ENCODE data around the gene SLC4A2.

Gene SLC4A2

DNA sequence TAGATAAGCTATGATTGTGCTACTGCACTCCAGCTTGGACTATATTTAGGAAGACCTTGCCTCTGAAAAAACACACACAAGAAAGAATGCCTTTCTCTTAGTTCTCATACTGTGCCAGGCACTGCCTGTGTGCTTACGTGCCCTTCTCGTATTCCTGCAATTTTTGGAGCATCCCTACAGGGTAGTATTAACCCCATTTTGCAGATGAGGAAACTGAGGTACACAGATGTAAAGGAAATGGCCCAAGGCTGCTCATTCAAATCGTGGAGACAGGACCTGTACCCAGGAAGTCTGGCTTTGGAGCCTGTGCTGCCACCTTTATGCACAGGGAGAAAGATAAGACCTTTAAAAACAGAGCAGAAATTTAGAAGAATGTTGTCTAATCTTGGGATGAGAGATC, 43.6 kb downstream of the SLC4A2 start:
- no peak overlapping the region for H3K4me3 ChIP-seq (ENCODE audit: low read depth, low read length)
- DNase-seq (ENCODE audit: low read depth) = no peak
- TF ChIP-seq, protein P1, sequence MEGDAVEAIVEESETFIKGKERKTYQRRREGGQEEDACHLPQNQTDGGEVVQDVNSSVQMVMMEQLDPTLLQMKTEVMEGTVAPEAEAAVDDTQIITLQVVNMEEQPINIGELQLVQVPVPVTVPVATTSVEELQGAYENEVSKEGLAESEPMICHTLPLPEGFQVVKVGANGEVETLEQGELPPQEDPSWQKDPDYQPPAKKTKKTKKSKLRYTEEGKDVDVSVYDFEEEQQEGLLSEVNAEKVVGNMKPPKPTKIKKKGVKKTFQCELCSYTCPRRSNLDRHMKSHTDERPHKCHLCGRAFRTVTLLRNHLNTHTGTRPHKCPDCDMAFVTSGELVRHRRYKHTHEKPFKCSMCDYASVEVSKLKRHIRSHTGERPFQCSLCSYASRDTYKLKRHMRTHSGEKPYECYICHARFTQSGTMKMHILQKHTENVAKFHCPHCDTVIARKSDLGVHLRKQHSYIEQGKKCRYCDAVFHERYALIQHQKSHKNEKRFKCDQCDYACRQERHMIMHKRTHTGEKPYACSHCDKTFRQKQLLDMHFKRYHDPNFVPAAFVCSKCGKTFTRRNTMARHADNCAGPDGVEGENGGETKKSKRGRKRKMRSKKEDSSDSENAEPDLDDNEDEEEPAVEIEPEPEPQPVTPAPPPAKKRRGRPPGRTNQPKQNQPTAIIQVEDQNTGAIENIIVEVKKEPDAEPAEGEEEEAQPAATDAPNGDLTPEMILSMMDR (IDR thresholded peaks at IDR 0.05; ENCODE audit: low read depth, low read length, missing control alignments) = no peak
- in situ Hi-C loops (cut with HindIII; ENCODE audit: low sequenced_read_pairs) = no loop called here

DNA sequence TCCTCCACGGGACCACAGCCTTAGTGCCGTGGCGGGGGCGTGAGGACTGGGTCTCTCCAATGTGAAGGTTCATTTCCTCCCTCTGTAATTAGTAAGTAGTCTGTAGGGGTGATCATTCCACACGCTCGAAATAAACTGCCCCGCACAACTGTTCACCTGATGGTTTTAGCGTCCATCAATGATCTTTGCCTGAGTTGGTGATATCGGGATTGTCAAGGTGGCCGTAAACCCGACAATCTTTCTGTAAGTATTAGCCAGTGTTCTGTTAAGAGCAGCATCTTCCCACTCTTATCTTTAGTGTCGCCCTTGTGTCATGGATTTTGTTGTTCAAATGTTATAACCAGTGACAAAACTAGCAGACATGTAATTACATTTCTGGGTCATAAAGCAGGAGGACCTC, 44.6 kb downstream of the SLC4A2 start:
- in situ Hi-C loops (cut with HindIII; ENCODE audit: low sequenced_read_pairs) = no loop called here
- DNase-seq (ENCODE audit: low read depth) = no peak
- TF ChIP-seq, protein P1 (IDR thresholded peaks at IDR 0.05; ENCODE audit: low read depth, low read length, missing control alignments) = no peak
- no peak overlapping the region for H3K4me3 ChIP-seq (ENCODE audit: low read depth, low read length)

DNA sequence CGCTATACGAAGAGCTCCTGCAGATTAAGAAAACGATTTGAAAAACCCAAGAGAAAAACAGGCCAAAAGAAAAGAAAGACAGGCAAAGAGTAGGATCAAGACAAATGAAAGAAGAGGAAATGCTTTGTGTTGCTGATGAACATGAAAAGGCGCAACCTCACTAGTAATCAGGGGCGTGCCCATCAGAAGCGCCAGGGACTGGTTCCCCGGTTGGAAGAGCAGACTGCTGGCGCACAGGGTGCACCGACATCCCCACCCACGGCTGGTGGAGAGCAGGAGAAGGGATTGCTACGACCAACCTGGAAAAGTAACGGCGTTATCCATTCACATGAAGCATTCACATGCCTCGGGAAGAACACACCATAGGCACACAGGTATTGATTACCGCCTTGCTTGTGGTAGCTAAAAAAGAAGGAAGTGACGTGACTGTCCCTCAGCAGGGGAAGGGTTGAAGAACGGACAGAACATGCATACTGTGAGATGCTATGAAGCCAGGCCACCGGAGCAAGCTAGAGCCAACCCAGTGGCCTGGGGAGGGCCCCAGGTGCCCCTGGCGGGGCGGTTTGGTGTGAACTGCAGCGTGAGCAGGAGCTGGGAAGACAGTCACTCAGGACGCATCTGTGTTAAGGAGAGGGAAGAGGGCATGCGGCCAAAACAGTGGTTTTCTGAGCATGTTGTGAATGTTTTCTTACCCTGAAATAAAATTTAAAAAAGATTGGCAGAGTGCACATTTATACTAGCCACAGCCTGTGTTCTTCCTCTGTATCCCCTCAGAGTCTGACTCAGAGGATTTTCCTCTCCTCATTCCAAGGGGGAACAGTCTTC, 45.2 kb downstream of the SLC4A2 start:
- TF ChIP-seq, protein P1 (IDR thresholded peaks at IDR 0.05; ENCODE audit: low read depth, low read length, missing control alignments) = no peak
- H3K4me3 ChIP-seq (ENCODE audit: low read depth, low read length) = no peak overlapping the region
- in situ Hi-C loops (cut with HindIII; ENCODE audit: low sequenced_read_pairs) = no loop called here
- peak; percentile 91 for DNase-seq (ENCODE audit: low read depth)

DNA sequence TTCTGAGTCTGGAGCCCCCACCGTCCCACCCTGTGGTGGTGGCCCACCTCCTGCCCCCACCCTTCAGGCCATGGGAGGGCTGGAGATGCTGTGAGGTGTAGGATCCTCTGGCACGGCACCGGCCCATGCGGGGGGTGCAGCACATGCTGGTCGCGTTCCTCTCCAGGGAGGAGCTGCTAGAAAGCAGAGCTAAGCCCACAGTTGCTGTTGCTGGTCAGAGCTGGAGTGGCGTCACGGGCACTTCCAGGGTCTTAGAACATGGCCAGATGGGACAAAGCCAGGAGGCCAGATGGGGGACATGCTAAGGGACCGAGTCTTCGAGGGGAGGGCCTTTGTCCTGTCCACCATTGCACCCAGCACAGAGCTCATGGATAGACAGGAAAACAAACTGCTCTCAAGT, 48.5 kb downstream of the SLC4A2 start:
- no peak for DNase-seq (ENCODE audit: low read depth)
- TF ChIP-seq, protein P1 (IDR thresholded peaks at IDR 0.05; ENCODE audit: low read depth, low read length, missing control alignments) = no peak
- no peak overlapping the region for H3K4me3 ChIP-seq (ENCODE audit: low read depth, low read length)
- in situ Hi-C loops (cut with HindIII; ENCODE audit: low sequenced_read_pairs) = no loop called here

DNA sequence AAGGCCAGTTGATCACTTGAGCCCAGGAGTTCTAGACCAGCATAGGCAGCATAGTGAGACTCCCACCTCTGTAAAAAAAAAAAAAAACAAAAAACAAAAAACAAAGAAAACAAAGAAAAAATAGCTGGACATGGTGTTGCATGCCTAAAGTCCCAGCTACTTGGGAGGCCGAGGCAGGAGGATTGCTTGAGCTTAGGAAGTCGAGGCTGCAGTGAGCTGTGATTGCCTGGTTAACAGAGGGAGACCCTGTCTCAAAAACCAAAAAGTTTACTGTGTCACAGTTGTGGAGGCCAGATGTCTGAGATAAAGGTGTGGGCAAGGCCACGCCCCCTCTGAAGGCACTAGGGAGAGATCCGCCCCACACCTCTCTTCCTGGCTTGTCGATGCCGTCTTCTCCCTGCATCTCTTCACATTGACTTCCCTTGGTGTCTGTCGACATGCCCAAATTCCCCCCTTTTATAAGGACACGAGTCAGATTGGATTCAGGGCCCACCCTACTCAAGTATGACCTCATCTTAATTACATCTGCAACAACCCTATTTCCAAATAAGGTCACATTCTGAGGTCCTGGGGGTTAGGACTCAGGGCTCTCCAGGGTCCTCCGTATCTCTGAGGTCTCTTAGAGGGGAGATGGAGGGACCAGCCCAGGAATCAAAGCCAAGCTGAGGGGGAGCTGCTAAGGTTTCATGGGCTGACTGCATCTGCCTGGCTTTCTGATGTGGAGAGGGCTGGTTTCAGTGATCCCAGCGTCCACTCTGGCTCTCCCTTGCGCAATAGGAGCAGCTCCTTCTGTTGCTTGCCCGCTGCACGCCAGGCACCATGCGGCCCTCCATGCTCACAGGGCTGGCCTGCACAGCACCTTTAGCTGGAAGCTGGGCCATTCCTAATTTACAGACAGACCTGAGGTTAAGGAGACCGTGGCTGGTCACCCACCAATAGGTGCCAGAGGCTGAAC, 50.0 kb downstream of the SLC4A2 start:
- TF ChIP-seq, protein P1 (IDR thresholded peaks at IDR 0.05; ENCODE audit: low read depth, low read length, missing control alignments) = no peak
- no peak overlapping the region for H3K4me3 ChIP-seq (ENCODE audit: low read depth, low read length)
- in situ Hi-C loops (cut with HindIII; ENCODE audit: low sequenced_read_pairs) = no loop called here
- DNase-seq (ENCODE audit: low read depth) = no peak

DNA sequence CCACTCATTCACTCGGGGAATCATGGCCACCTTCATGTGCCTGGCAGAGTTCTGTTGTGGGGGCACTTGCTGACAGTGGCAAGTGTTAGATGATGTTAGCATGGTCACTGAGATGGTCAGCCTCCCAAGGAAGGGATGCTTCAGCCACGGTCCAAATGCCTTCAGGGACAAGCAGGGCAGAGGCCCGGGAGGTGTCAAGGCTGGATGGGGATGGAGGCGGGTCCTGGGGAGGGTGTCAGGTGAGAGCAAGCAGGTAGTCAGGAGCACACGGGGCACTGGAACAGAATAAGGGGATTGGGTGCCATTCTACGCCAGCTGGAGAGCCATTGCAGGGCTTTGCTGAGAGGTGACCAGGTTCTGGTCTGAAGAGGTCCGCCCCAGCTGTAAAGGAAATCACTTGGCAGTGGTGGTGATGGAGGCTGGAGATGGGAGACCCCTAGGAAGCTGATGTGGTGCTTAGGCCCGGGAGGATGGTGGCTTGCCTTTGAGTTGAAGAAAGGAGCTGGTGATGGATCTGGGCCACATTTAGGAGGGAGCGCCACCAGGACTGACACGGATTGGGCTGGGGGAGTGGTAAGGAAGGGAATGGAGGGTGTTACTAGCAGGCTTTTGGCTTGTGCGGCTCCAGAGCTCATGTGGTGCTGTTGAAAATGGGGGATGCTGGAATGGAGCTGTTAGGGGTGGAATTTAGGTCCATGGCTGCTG, 51.0 kb downstream of the SLC4A2 start:
- in situ Hi-C loops (cut with HindIII; ENCODE audit: low sequenced_read_pairs) = no loop called here
- DNase-seq (ENCODE audit: low read depth) = no peak
- TF ChIP-seq, protein P1 (IDR thresholded peaks at IDR 0.05; ENCODE audit: low read depth, low read length, missing control alignments) = no peak
- no peak overlapping the region for H3K4me3 ChIP-seq (ENCODE audit: low read depth, low read length)
